Measurements from ENCODE around the gene TEN1.

Gene TEN1

DNA sequence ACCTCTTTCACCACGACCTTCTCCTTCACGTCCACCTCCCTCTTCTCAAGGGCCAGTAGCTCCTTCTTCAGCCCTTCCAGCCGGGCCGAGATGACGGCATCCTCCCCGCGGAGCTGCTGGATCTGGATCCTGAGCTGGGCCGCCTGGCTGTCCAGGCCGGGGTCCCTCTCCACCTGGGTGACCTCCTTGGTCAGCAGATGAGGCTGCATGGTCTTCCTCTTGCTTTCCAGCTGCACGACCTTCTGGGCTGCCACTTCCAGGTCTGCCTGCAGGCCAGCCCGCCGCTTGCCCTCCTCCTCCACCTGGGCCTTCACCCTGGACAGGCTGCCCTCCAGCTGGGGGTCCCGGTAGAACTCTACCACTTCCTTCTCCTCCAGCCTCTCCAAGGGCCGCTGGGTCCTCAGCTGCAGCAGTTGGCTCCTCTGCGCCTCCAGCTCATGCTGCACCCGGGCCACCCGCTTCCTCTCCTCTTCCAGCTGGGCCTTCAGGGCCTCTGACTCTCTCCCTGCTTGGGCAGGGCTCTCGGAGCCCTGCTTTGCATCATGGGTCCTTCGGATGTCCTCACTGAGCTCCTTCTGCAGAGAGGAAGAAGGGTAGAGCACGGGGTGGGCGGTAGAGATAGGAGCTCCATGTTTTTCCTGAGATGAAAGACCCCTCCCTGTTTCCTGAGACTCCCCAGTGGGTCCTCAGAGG is 31.1 kb downstream of the TEN1 start:
- TF ChIP-seq, protein P1, sequence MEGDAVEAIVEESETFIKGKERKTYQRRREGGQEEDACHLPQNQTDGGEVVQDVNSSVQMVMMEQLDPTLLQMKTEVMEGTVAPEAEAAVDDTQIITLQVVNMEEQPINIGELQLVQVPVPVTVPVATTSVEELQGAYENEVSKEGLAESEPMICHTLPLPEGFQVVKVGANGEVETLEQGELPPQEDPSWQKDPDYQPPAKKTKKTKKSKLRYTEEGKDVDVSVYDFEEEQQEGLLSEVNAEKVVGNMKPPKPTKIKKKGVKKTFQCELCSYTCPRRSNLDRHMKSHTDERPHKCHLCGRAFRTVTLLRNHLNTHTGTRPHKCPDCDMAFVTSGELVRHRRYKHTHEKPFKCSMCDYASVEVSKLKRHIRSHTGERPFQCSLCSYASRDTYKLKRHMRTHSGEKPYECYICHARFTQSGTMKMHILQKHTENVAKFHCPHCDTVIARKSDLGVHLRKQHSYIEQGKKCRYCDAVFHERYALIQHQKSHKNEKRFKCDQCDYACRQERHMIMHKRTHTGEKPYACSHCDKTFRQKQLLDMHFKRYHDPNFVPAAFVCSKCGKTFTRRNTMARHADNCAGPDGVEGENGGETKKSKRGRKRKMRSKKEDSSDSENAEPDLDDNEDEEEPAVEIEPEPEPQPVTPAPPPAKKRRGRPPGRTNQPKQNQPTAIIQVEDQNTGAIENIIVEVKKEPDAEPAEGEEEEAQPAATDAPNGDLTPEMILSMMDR (IDR thresholded peaks at IDR 0.05; ENCODE audit: unreplicated experiment in 3 of 3), result no peak
- no peaks in the 10 kb centered on the region for H3K9me3 Mint-ChIP-seq
- H3K27me3 Mint-ChIP-seq (ENCODE audit: low read depth), result peaks cover 5% of the 10 kb centered on the region
- no peak overlapping the region for H3K27ac Mint-ChIP-seq
- peaks cover 8% of the 10 kb centered on the region for H3K36me3 Mint-ChIP-seq (ENCODE audit: low read depth)
- peaks cover 17% of the 10 kb centered on the region for H3K4me1 Mint-ChIP-seq
- H3K4me3 Mint-ChIP-seq, result no peak overlapping the region

DNA sequence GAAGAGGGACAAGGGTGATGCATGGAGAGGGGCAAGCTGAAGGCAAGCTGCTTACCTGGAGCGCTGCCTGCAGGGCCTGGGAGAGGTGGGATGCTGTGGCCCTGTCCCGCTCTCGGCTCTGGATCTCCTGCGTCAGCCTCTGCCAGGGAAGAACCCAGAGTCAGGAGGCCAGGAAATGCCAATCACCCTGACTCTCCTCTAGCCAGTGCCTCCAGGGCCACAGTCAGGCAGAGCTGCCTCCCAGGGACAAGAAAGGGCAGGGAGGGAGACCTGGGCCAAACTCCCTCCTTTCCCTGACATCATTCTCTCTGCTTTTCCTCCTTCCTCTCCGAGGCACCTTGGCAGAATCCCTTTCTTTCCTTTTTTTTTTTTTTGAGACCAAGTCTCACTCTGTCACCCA is 32.9 kb downstream of the TEN1 start:
- Mint-ChIP-seq H3K4me3 (no peak overlapping the region), H3K36me3 (ENCODE audit: low read depth) (no peaks in the 10 kb centered on the region), H3K4me1 (peaks cover 9% of the 10 kb centered on the region), H3K9me3 (no peaks in the 10 kb centered on the region), H3K27ac (no peak overlapping the region), H3K27me3 (ENCODE audit: low read depth) (peaks cover 5% of the 10 kb centered on the region)
- TF ChIP-seq, protein P1 (IDR thresholded peaks at IDR 0.05; ENCODE audit: unreplicated experiment in 3 of 3), result no peak

DNA sequence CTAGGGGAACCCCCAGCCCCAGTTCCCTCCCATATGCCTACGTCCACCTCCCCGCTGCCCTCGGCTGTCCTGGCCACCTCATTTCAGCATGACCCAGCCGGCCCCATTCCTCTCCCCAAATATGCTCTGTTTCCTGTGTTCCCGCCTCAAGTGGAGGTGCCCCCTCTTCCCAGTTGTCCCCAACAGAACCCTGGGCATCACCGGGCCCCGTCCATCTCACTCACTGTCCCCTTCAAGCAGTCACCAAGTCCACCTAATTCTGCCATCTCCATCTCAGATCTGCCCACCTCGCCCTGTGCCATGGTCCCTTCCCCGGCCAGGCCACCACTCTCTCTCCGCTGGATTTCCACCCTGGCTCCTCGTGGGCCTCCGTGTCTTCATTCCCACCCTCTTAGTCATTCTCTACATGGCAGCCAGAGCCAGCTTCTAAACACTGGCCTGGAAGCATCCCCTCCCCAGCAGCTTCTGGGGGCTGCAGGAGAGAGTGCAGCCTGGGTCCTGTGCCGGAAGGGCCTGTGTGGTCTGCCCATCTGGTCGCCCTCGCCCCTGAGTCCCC is 34.4 kb downstream of the TEN1 start:
- peaks cover 9% of the 10 kb centered on the region for H3K4me1 Mint-ChIP-seq
- no peaks in the 10 kb centered on the region for H3K9me3 Mint-ChIP-seq
- no peaks in the 10 kb centered on the region for H3K36me3 Mint-ChIP-seq (ENCODE audit: low read depth)
- TF ChIP-seq, protein P1 (IDR thresholded peaks at IDR 0.05; ENCODE audit: unreplicated experiment in 3 of 3), result no peak
- H3K27me3 Mint-ChIP-seq (ENCODE audit: low read depth), result peaks cover 5% of the 10 kb centered on the region
- H3K27ac Mint-ChIP-seq, result peak overlapping the region in 1 of 3 experiments; percentile 29
- no peak overlapping the region for H3K4me3 Mint-ChIP-seq

DNA sequence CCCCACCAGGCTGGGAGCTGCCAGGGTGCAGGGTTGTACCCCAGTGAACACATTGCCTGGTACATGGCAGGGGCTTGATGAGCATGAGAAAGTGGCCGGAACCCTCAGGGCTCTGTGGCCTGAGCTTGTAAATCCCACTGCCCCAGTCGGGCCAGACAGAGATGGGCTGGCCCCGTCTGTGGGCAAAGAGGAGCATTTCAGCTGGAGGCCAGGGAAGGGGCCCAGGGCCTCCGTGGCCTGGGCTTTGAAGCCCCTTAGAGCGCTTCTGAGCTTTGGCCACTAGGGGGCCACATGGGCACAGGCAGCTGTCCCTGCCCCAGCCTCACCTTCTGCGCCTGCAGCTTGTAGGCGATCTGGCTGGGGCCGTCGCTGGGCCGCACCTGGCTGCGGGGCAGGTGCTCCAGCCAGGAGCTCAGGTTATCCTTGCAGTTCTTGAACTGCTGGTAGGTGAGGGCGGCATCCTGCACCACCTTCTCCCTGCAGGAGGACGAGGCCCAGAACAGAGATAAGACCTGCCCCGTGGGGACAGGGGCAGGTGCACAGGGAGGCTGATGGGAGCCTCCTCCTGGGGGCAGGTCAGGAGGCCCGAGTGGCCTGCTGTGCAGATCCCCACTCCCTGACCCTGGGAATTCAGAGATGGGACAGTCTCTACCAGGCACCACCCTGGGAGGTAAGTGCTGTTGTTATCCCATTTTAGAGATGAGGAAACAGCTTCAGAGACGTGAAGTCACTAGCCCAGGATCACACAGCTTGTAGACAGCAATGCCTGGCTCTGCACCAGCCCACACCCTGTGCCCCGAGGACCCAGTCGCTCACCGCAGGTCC is 35.3 kb downstream of the TEN1 start:
- H3K36me3 Mint-ChIP-seq (ENCODE audit: low read depth), result no peaks in the 10 kb centered on the region
- H3K4me3 Mint-ChIP-seq, result no peak overlapping the region
- TF ChIP-seq, protein P1 (IDR thresholded peaks at IDR 0.05; ENCODE audit: unreplicated experiment in 3 of 3), result peak; percentile 97
- H3K27ac Mint-ChIP-seq, result peak overlapping the region in 1 of 3 experiments; percentile 29
- H3K4me1 Mint-ChIP-seq, result peaks cover 9% of the 10 kb centered on the region
- peaks cover 5% of the 10 kb centered on the region for H3K27me3 Mint-ChIP-seq (ENCODE audit: low read depth)
- H3K9me3 Mint-ChIP-seq, result no peaks in the 10 kb centered on the region

DNA sequence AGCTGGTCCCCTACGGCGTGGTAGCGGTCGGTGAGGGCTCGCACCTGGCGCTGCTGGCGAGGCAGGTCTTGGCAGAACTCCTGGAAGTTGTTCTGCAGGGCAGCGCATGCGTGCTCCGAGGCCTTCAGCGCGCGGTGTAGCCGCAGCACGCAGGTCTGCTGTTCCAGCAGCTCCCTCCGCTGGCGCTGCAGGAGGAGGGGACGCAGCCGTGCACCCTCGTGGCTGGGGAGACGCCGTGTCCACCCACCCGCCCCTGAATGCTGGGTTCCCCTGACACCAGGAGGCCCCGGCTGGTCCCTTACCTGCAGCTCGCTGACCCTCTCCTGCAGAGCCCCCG is 35.9 kb downstream of the TEN1 start:
- Mint-ChIP-seq H3K27me3 (ENCODE audit: low read depth) (peaks cover 5% of the 10 kb centered on the region), H3K4me3 (no peak overlapping the region), H3K4me1 (peaks cover 9% of the 10 kb centered on the region), H3K27ac (no peak overlapping the region), H3K9me3 (no peaks in the 10 kb centered on the region), H3K36me3 (ENCODE audit: low read depth) (no peaks in the 10 kb centered on the region)
- TF ChIP-seq, protein P1 (IDR thresholded peaks at IDR 0.05; ENCODE audit: unreplicated experiment in 3 of 3), result no peak

Data from nephron (organoid).